ENCODE measurements around the gene H2BW2.
"Not testable (repeated sequence)": the region's sequence is repeated elsewhere in the genome, so short reads cannot be mapped to it uniquely, and the experiment has no call there.

The H2BW2 gene

DNA sequence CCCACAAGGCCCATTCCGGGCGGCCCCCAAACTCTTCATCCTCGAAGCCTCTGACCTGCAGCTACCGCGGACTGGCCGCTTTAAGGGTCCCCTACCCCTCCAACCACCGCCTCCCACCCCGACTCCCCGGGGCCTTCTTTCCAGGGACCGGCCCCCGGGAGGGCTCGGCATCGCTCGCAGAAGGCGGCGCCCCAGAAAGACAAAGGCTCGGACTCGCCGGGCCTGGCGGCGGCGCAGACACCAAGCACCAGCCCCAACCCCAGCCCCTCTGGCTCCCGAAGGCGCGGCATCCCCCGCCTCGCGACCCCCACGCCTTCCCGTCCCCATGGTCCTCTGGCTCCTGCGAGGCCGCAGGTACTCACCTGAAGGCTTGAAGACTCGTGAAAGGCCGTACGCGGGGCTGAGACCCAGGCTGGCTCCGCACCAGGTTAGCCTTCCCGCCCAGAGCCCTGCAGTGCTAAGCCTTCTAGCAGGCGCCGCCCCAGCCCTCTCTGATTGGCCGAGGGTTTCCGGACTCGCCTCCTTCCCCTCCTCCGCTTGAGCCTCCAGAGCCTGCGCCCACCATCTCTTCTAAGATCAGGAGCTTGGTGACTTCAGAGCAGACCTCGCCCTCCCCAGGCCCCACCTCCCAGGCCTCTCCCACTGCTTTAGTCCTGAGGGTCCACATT is 36.2 kb downstream of the H2BW2 start, which contains the start of gene TMSB15C:
TMSB15C (minus strand) TSS at position 459 of the 668 bp plus-strand sequence.
- H3K27me3 ChIP-seq (replicated peaks; ENCODE audit: control insufficient read depth, insufficient read depth, low read length); H3K9ac ChIP-seq (ENCODE audit: low read length); DNase-seq (ENCODE audit: low read depth); H3K9me3 ChIP-seq (ENCODE audit: control insufficient read depth, low read length); H3K36me3 ChIP-seq (ENCODE audit: control insufficient read depth, insufficient read depth, low read length, severe bottlenecking); H3K4me1 ChIP-seq (ENCODE audit: control insufficient read depth, insufficient read depth, low read length); H3K4me3 ChIP-seq (ENCODE audit: low read length): not testable (repeated sequence)

- not testable (repeated sequence) for H3K4me1 ChIP-seq (ENCODE audit: control insufficient read depth, insufficient read depth, low read length); H3K9ac ChIP-seq (ENCODE audit: low read length); DNase-seq (ENCODE audit: low read depth); H3K9me3 ChIP-seq (ENCODE audit: control insufficient read depth, low read length); H3K36me3 ChIP-seq (ENCODE audit: control insufficient read depth, insufficient read depth, low read length, severe bottlenecking); H3K27me3 ChIP-seq (replicated peaks; ENCODE audit: control insufficient read depth, insufficient read depth, low read length); H3K4me3 ChIP-seq (ENCODE audit: low read length)
These were observed 38.1 kb downstream of the H2BW2 start for GRCh38 chrX:104077854-104078253.

DNA sequence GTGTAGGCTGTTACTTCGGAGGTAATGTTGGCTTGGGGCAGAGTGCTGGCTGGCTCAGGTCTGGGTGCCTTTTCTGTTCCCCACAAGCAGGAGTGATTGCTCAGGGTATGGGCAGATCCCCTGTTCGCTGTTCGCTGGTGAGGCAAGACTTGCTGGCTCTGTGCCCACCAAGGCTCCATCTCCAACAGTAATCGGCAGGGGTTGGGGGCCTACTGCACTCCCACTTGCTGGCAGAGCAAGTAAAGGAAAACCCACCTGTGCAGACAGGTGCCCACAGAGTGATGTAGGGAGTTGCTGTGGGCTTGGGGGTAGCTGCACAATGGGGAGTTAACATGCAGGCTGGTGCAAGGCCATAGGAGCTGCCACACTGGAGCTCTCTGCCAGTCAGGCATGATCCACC is 44.3 kb downstream of the H2BW2 start:
- Histone ChIP-seq H3K4me1 (ENCODE audit: control insufficient read depth, insufficient read depth, low read length) (no peaks in the 10 kb centered on the region), H3K9ac (ENCODE audit: low read length) (no peak overlapping the region)

GRCh38 chrX:104084534-104085277 is 45.0 kb downstream of the H2BW2 start:
- Histone ChIP-seq H3K4me1 (ENCODE audit: control insufficient read depth, insufficient read depth, low read length) (no peaks in the 10 kb centered on the region), H3K4me3 (ENCODE audit: low read length) (no peak overlapping the region), H3K36me3 (ENCODE audit: control insufficient read depth, insufficient read depth, low read length, severe bottlenecking) (no peaks in the 10 kb centered on the region), H3K9me3 (ENCODE audit: control insufficient read depth, low read length) (peaks cover 8% of the 10 kb centered on the region), H3K9ac (ENCODE audit: low read length) (no peak overlapping the region), H3K27me3 (replicated peaks; ENCODE audit: control insufficient read depth, insufficient read depth, low read length) (peaks cover 38% of the 10 kb centered on the region)
- no peak for DNase-seq (ENCODE audit: low read depth)

More for the DNA sequence above, 44.3 kb downstream of the H2BW2 start:
- Histone ChIP-seq H3K9me3 (ENCODE audit: control insufficient read depth, low read length) (peaks cover 4% of the 10 kb centered on the region), H3K36me3 (ENCODE audit: control insufficient read depth, insufficient read depth, low read length, severe bottlenecking) (no peaks in the 10 kb centered on the region), H3K27me3 (replicated peaks; ENCODE audit: control insufficient read depth, insufficient read depth, low read length) (peaks cover 32% of the 10 kb centered on the region), H3K4me3 (ENCODE audit: low read length) (no peak overlapping the region)
- DNase-seq (ENCODE audit: low read depth), result no peak

DNA sequence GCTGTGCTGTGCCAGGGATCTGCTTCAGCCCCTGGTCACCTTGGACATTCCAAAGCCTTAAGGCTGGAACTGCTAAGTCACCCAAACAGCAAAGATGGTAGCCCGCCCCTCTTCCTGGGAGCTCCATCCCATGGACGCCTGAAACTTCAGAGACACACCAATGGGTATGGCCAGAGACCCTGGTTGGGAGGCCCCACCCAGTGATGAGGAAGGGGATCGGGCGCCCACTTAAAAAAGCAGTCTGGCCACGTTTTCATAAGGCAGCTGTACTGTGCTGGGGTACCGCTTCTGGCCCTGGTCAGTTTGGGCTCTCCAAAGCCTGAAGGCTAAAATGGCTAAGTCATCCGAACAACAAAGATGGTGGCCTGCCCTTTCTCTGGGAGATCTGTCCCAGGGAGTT is 45.7 kb downstream of the H2BW2 start:
- Histone ChIP-seq H3K36me3 (ENCODE audit: control insufficient read depth, insufficient read depth, low read length, severe bottlenecking) (no peaks in the 10 kb centered on the region), H3K4me3 (ENCODE audit: low read length) (no peak overlapping the region), H3K4me1 (ENCODE audit: control insufficient read depth, insufficient read depth, low read length) (no peaks in the 10 kb centered on the region)

GRCh38 chrX:104085919-104086318 is 46.2 kb downstream of the H2BW2 start:
- no peaks in the 10 kb centered on the region for H3K36me3 ChIP-seq (ENCODE audit: control insufficient read depth, insufficient read depth, low read length, severe bottlenecking)
- H3K9me3 ChIP-seq (ENCODE audit: control insufficient read depth, low read length), result peaks cover 10% of the 10 kb centered on the region
- H3K4me1 ChIP-seq (ENCODE audit: control insufficient read depth, insufficient read depth, low read length), result no peaks in the 10 kb centered on the region
- H3K27me3 ChIP-seq (replicated peaks; ENCODE audit: control insufficient read depth, insufficient read depth, low read length), result peaks cover 49% of the 10 kb centered on the region
- no peak overlapping the region for H3K9ac ChIP-seq (ENCODE audit: low read length)
- H3K4me3 ChIP-seq (ENCODE audit: low read length), result no peak overlapping the region
- no peak for DNase-seq (ENCODE audit: low read depth)

More for the DNA sequence above, 45.7 kb downstream of the H2BW2 start:
- peaks cover 10% of the 10 kb centered on the region for H3K9me3 ChIP-seq (ENCODE audit: control insufficient read depth, low read length)
- DNase-seq (ENCODE audit: low read depth), result no peak
- no peak overlapping the region for H3K9ac ChIP-seq (ENCODE audit: low read length)
- H3K27me3 ChIP-seq (replicated peaks; ENCODE audit: control insufficient read depth, insufficient read depth, low read length), result peaks cover 45% of the 10 kb centered on the region

Measured in adipocyte (in vitro differentiated cells).